HEK293 (cell line): ENCODE measurements around the gene COPS3.
"Not testable (repeated sequence)": the region's sequence is repeated elsewhere in the genome, so short reads cannot be mapped to it uniquely, and the experiment has no call there.

ENCODE experiments used
- CTCF ChIP-seq: fragments of 450-650 bp; formaldehyde crosslinking; IDR thresholded peaks from 2 replicates; pipeline ENCODE4 v1.5.1; 2016; ENCODE audit warnings: missing biosample characterization, missing genetic modification characterization
- ZIC2 ChIP-seq: fragments of 450-650 bp; formaldehyde crosslinking; IDR thresholded peaks from 2 replicates; pipeline ENCODE4 v1.5.1; 2016; ENCODE audit warnings: missing biosample characterization, missing genetic modification characterization

GRCh38 chr17:17277431-17277830 lies 3.6 kb downstream of the COPS3 start:
- not testable (repeated sequence) for TF ChIP-seq CTCF; ZIC2 (tag by site-specific recombination)
